Fibroblast of skin of left quadriceps (primary cell): ENCODE measurements around the gene CPZ.

ENCODE experiments used
- DNase-seq, 2 experiments: peaks; one replicate each; pipeline ENCODE4 v3.0.0-alpha.2; 2013; ENCODE audit warnings: low read depth in 2 of 2

The CPZ gene

GRCh38 chr4:8594097-8595038 is 1.8 kb downstream of the CPZ start:
- DNase-seq = peak; percentile 20 to 29

DNA sequence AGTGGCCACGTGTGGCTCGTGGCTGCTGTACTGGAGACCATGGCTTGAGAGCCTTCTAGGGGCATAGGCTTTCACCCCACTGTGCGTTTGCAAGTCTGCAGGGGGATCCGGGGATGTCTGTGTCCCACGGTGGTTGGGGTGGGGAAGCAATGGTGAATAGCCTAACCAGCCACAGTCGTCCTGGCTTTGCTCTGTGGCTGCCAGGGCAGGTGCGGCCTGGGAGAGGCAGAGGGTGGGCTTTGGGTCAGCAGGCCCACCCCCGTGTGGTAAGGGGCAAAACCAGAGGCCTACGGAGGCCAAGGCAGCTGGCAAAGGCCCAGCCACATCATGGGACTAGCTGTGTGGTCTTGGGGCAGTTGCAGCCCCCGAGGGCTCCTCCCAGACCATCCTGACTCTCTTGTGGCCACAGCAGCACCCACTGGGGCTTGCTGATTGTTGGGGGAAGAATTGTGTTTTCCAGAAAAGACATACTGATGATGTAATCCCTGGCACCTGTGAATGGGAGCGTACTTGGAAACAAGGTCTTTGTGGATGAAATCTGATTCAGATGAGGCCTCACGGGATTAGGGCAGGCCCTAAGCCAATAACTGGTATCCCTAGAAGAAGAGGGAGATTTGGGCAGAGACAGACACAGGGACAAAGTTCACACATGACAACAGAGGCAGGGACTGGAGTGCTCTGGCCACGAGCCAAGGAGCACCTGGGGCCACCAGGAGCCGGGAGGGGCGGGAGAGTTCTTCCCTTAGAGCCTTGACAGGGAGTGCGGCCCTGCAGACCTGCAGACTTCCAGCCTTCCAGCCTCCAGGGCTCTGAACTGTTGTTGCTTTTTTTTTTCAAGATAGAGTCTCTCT is 2.9 kb downstream of the CPZ start:
- no peak for DNase-seq

DNA sequence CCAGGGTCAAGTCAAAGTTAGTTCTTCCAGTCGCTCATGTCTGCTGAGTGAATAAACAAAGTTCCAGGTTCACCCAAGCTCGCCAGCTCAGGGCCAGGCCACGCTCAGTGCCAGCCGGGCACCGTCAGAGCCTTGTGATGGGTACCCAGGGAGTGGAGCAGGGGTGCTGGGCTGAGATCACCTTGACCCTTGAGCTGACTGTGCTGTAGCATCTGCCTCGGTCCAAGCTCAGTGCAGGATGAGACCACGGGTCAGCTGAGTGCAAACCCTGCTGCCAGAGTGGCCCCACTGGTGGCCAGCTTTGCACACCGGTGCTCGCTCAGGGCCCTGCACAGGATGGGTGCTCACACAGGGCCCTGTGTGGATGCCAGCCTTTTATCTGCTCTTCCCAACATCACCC is 4.3 kb downstream of the CPZ start:
- no peak for DNase-seq

GRCh38 chr4:8597319-8597718 is 4.8 kb downstream of the CPZ start:
- no peak for DNase-seq

GRCh38 chr4:8597791-8598190 is 5.2 kb downstream of the CPZ start:
- DNase-seq = no peak

- no peak for DNase-seq
Measured at GRCh38 chr4:8598391-8599090, 6.0 kb downstream of the CPZ start.

DNA sequence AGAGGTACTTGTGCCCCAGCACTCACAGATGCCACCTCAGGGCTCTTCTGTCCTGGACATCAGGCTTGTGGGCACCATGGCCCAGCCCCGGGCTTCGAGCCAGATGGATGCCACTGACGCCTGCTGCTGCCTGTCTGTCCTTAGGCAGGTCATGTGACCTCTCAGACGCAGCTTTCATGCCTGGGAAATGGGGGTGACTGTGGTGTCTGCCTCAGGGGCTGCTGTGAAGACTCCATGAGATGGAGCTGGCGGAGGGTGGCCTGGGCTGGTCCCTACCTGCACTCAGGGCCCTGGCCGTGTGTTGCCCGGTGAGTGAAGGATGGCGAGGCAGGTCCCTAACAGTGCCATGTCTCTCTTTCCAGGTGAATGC is 6.5 kb downstream of the CPZ start:
- no peak for DNase-seq

DNA sequence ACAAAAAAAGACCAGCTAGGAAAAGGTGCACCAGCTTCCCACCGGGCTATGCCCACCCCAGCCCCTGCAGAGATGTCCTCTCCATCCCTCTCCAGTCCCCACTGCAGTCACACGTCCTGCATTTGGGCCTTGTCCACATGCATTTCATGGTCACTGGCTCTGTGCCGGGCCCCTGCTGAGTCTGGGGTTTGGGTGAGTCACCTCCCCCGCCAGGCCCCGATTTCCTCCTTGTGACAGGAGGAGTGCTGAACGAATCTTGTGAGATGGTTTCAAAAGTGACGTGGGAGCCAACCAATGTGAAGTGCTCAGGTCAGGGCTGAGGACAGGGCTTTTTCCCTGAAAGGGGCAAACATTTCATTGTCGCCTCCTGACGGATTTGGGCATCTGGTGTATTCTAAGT is 7.1 kb downstream of the CPZ start:
- DNase-seq = peak; percentile 8 to 16

- DNase-seq = no peak
Measured at GRCh38 chr4:8600266-8600665, 7.7 kb downstream of the CPZ start.

GRCh38 chr4:8600686-8601085 is 8.1 kb downstream of the CPZ start:
- DNase-seq = no peak

GRCh38 chr4:8601086-8601485 is 8.5 kb downstream of the CPZ start:
- DNase-seq = no peak

DNA sequence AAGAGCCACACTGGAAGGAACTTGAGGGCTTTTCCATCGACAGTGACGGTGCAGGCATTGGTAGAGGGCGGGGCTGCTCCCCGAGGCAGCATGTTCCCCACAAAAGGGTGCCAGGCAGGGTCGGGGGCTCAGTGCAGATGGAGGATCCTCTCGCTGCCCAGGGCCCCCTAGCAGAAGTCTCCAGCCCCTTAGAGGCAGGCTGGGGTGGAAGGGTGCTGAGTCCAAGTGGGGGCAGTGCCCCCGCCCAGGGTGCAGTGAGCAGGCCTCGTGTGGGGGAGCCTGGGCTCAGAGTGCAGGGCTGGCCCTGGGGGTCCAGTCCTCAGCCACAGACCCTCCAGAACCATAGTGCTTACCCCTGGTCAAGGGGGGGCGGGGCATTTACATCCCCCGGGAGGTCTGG is 9.0 kb downstream of the CPZ start:
- DNase-seq = no peak

- DNase-seq = no peak
Measured at GRCh38 chr4:8602686-8603430, 10.3 kb downstream of the CPZ start.

GRCh38 chr4:8603931-8604330 is 11.4 kb downstream of the CPZ start:
- DNase-seq = no peak

DNA sequence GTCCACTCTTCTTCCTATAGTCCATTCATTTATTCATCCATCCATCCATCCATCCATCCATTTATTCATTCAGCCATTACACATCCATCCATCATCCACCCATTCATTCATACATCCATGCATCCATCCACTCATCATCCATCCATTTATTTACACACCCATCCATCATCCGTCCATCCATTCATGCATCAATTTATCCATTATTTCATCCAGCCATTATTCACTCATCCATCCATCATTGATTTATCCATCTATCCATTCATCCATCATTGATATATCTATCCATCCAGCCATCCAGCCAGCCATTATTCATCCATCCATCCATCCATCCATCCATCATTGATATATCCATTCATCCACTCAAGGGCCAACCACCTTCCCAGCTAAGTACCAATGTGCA is 12.7 kb downstream of the CPZ start:
- DNase-seq = no peak

DNA sequence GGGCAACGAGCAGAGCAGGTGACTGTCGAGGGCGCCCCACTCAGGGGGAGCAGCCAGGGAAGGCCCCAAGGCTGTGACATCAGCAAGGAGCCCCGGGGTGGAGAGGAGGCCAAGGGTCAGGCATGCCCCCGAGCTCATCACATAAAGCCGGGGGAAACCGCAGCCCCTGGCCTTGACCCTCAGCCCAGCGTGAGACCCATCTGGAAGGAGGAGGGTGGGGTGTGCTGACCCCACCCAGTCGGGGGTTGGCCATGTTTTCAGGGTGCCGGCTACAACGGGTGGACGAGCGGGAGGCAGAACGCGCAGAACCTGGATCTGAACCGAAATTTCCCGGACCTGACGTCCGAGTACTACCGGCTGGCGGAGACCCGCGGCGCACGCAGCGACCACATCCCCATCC is 13.9 kb downstream of the CPZ start:
- DNase-seq = no peak

GRCh38 chr4:8606966-8607365 is 14.4 kb downstream of the CPZ start:
- no peak for DNase-seq

GRCh38 chr4:8607603-8608481 is 15.3 kb downstream of the CPZ start:
- no peak for DNase-seq

DNA sequence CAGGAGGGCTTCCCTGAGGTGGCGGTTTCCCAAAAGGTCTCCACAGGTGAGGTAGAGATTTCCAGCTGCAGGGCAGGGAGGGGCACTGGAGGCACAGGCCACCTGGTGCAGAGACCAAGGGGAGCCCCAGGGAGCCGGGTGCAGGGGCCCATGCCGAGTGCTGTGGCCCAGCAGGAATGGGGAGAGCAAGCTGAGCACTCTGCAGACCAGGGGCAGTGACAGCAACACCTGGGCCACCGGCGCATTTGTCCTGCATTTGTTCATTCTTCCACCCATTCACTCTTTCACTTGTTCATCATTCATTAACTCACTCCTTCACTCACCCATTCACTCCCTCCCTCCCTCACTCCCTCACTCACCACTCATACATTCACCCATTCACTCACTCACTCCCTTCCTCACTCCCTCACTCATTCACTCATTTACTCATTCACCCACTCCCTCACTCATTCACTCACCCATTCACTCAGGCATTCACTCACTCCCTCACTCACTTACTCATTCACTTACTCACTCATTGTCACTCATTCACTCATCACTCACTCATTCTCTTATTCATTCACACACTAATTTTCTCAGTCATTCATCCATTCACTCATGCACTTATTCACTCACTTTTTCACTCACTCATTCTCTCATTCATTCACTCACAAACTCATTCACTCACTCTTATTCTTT is 16.3 kb downstream of the CPZ start:
- no peak for DNase-seq

DNA sequence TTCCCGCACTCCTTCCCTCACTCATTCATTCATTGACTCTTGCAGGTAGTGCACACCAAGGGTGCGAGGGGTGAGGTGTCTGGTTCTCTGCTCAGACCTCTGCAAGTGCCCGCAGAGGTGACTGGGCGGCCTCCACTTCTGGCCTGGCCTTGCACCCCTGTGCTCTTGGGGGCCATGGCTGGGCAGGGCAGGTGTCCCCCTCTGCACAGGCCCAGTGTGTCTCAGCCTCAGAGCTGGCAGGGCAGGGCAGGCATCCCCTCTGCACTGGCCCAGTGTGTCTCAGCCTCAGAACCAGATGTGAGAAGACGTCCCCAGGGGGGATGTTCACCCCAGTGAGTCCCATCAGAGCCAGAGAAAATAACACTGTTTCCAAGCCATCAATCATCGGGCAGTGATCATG is 16.8 kb downstream of the CPZ start:
- no peak for DNase-seq
